Heart left ventricle (tissue), 13 donors: ENCODE measurements around the gene NPHP1.

Experiments
- POLR2A ChIP-seq, 2 donors: fragments of 450-650 bp; IDR thresholded peaks; one replicate each; pipeline ENCODE4 v1.6.1; 2017; ENCODE audit warnings: antibody characterized with exemption in 2 of 2, mild to moderate bottlenecking in 2 of 2, moderate library complexity in 2 of 2
- TF ChIP-seq, protein P1 (sequence below), 12 donors: fragments of 200-600 bp; sonication (generic) in 4 of 12; IDR thresholded peaks; one replicate each; pipeline versions ENCODE4 v1.5.0 to v1.8.0; 2018 to 2022; ENCODE audit warnings: antibody characterized with exemption in 12 of 12, mild to moderate bottlenecking in 5 of 12
- donor health status: ischemic (EF 13 %, LVEDD 7.1; RV severe dilation, severe dysfunction).
- donor health status: DM: no; HTN: yes; CAD: no.
- donor health status: DM: no; HTN: no; CAD: no.
- donor health status: ischemic (EF 25% LVEDD 6.9; RV normal size, moderate dysfunction).
- donor health status: ischemic (EF 25% LVEDD 5.7; RV mildly dilated, moderate dysfunction).
- donor health status: ischemic (EF 35%, LVEDD 5.7; RV mildly dilated, moderate dysfunction).
- donor health status: nonischemic (EF 11% LVEDD 7.7; RV severe dilation, severe dysfunction).
- donor health status: DM: yes; HTN: yes; CAD: no.
- donor health status: PGD.
- donor health status: ischemic (EF 29% LVEDD 5.4; RV normal size, mild dysfunction).
- donor health status: nonischemic (EF 23%, LVEDD 6.1; RV moderate dilation, normal function).

- TF ChIP-seq, protein P1, sequence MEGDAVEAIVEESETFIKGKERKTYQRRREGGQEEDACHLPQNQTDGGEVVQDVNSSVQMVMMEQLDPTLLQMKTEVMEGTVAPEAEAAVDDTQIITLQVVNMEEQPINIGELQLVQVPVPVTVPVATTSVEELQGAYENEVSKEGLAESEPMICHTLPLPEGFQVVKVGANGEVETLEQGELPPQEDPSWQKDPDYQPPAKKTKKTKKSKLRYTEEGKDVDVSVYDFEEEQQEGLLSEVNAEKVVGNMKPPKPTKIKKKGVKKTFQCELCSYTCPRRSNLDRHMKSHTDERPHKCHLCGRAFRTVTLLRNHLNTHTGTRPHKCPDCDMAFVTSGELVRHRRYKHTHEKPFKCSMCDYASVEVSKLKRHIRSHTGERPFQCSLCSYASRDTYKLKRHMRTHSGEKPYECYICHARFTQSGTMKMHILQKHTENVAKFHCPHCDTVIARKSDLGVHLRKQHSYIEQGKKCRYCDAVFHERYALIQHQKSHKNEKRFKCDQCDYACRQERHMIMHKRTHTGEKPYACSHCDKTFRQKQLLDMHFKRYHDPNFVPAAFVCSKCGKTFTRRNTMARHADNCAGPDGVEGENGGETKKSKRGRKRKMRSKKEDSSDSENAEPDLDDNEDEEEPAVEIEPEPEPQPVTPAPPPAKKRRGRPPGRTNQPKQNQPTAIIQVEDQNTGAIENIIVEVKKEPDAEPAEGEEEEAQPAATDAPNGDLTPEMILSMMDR (IDR thresholded peaks at IDR 0.05) = no peak
- TF ChIP-seq POLR2A (IDR thresholded peaks at IDR 0.05) = no peak
Observed at GRCh38 chr2:110167326-110168000, 37.4 kb downstream of the NPHP1 start.
